ENCODE results near the gene SPATA24. TPM values are rescaled to one million over a fixed set of nuclear protein-coding genes. Genes with fewer than 3 reads are reported as not detected.
A peak's percentile ranks its signal among the peaks of the same experiment; 100 is the strongest.

SPATA24 gene
- total RNA-seq, 1 experiment from 2014 or later = 7.7 TPM

- Histone ChIP-seq H3K27me3 (ENCODE audit: control insufficient read depth, insufficient read depth, low read length) (no peaks in the 10 kb centered on the region), H3K4me3 (ENCODE audit: insufficient read depth, low read depth, low read length) (no peak overlapping the region), H3K36me3 (replicated peaks; ENCODE audit: control insufficient read depth, insufficient read depth, low read length) (no peaks in the 10 kb centered on the region)
- peak; percentile 19 for DNase-seq
These were observed 17.8 kb downstream of the SPATA24 start for GRCh38 chr5:139386050-139386438.

GRCh38 chr5:139385061-139386049, 18.5 kb downstream of the SPATA24 start:
- peak; percentile 56 for DNase-seq
- Histone ChIP-seq H3K36me3 (replicated peaks; ENCODE audit: control insufficient read depth, insufficient read depth, low read length) (no peaks in the 10 kb centered on the region), H3K4me3 (ENCODE audit: insufficient read depth, low read depth, low read length) (no peak overlapping the region), H3K27me3 (ENCODE audit: control insufficient read depth, insufficient read depth, low read length) (no peaks in the 10 kb centered on the region)

- H3K27me3 ChIP-seq (ENCODE audit: control insufficient read depth, insufficient read depth, low read length) = no peaks in the 10 kb centered on the region
- H3K4me3 ChIP-seq (ENCODE audit: insufficient read depth, low read depth, low read length) = no peak overlapping the region
- no peak for DNase-seq
- no peaks in the 10 kb centered on the region for H3K36me3 ChIP-seq (replicated peaks; ENCODE audit: control insufficient read depth, insufficient read depth, low read length)
These were observed 19.3 kb downstream of the SPATA24 start for GRCh38 chr5:139384591-139385051.

GRCh38 chr5:139383993-139384590, 19.8 kb downstream of the SPATA24 start:
- no peaks in the 10 kb centered on the region for H3K36me3 ChIP-seq (replicated peaks; ENCODE audit: control insufficient read depth, insufficient read depth, low read length)
- H3K4me3 ChIP-seq (ENCODE audit: insufficient read depth, low read depth, low read length) = no peak overlapping the region
- H3K27me3 ChIP-seq (ENCODE audit: control insufficient read depth, insufficient read depth, low read length) = no peaks in the 10 kb centered on the region
- DNase-seq = no peak

- Histone ChIP-seq H3K36me3 (replicated peaks; ENCODE audit: control insufficient read depth, insufficient read depth, low read length) (no peaks in the 10 kb centered on the region), H3K27me3 (ENCODE audit: control insufficient read depth, insufficient read depth, low read length) (no peaks in the 10 kb centered on the region), H3K4me3 (ENCODE audit: insufficient read depth, low read depth, low read length) (no peak within 1 kb of the TSS)
- no peak for DNase-seq
These were observed 20.5 kb downstream of the SPATA24 start, which contains the start of gene SLC23A1 for GRCh38 chr5:139383275-139383992. Gene SLC23A1 (minus strand): TSS chr5:139383297. CDS start chr5:139383253, 44 bp downstream.

- Histone ChIP-seq H3K36me3 (replicated peaks; ENCODE audit: control insufficient read depth, insufficient read depth, low read length) (no peaks in the 10 kb centered on the region), H3K4me3 (ENCODE audit: insufficient read depth, low read depth, low read length) (no peak overlapping the region), H3K27me3 (ENCODE audit: control insufficient read depth, insufficient read depth, low read length) (no peaks in the 10 kb centered on the region)
- no peak for DNase-seq
These were observed 21.1 kb downstream of the SPATA24 start for GRCh38 chr5:139382807-139383206.

GRCh38 chr5:139381837-139382761, 21.8 kb downstream of the SPATA24 start:
- Histone ChIP-seq H3K36me3 (replicated peaks; ENCODE audit: control insufficient read depth, insufficient read depth, low read length) (no peaks in the 10 kb centered on the region), H3K27me3 (ENCODE audit: control insufficient read depth, insufficient read depth, low read length) (no peaks in the 10 kb centered on the region), H3K4me3 (ENCODE audit: insufficient read depth, low read depth, low read length) (no peak overlapping the region)
- DNase-seq = no peak

- H3K36me3 ChIP-seq (replicated peaks; ENCODE audit: control insufficient read depth, insufficient read depth, low read length) = no peaks in the 10 kb centered on the region
- no peak overlapping the region for H3K4me3 ChIP-seq (ENCODE audit: insufficient read depth, low read depth, low read length)
- H3K27me3 ChIP-seq (ENCODE audit: control insufficient read depth, insufficient read depth, low read length) = no peaks in the 10 kb centered on the region
- DNase-seq = peak; percentile 38
These were observed 24.1 kb downstream of the SPATA24 start for GRCh38 chr5:139379626-139380449.

GRCh38 chr5:139378941-139379361, 24.9 kb downstream of the SPATA24 start:
- Histone ChIP-seq H3K36me3 (replicated peaks; ENCODE audit: control insufficient read depth, insufficient read depth, low read length) (no peaks in the 10 kb centered on the region; the same call in 1 of the 2 replicates), H3K4me3 (ENCODE audit: insufficient read depth, low read depth, low read length) (no peak overlapping the region), H3K27me3 (ENCODE audit: control insufficient read depth, insufficient read depth, low read length) (no peaks in the 10 kb centered on the region)
- DNase-seq = peak; percentile 40

GRCh38 chr5:139378101-139378825, 25.6 kb downstream of the SPATA24 start:
- Histone ChIP-seq H3K27me3 (ENCODE audit: control insufficient read depth, insufficient read depth, low read length) (no peaks in the 10 kb centered on the region), H3K4me3 (ENCODE audit: insufficient read depth, low read depth, low read length) (peak overlapping the region; percentile 8; the same call in 1 of the 2 replicates), H3K36me3 (replicated peaks; ENCODE audit: control insufficient read depth, insufficient read depth, low read length) (no peaks in the 10 kb centered on the region; the same call in 1 of the 2 replicates)
- peak; percentile 90 for DNase-seq

- DNase-seq = peak; percentile 25
- Histone ChIP-seq H3K27me3 (ENCODE audit: control insufficient read depth, insufficient read depth, low read length) (no peaks in the 10 kb centered on the region), H3K4me3 (ENCODE audit: insufficient read depth, low read depth, low read length) (no peak overlapping the region), H3K36me3 (replicated peaks; ENCODE audit: control insufficient read depth, insufficient read depth, low read length) (no peaks in the 10 kb centered on the region; the same call in 1 of the 2 replicates)
These were observed 26.7 kb downstream of the SPATA24 start for GRCh38 chr5:139377226-139377625.

GRCh38 chr5:139376364-139376763, 27.5 kb downstream of the SPATA24 start:
- Histone ChIP-seq H3K27me3 (ENCODE audit: control insufficient read depth, insufficient read depth, low read length) (no peaks in the 10 kb centered on the region), H3K4me3 (ENCODE audit: insufficient read depth, low read depth, low read length) (no peak overlapping the region), H3K36me3 (replicated peaks; ENCODE audit: control insufficient read depth, insufficient read depth, low read length) (peaks cover 3% of the 10 kb centered on the region)
- no peak for DNase-seq

Measured in H7 (cell line).